HepG2 (cell line): ENCODE measurements around the gene SLC19A1.

Experiments
- HDAC1 ChIP-seq: sonication (generic); formaldehyde crosslinking; IDR thresholded peaks from 2 replicates; pipeline ENCODE4 v1.5.1; 2020; ENCODE audit warnings: mild to moderate bottlenecking, missing genetic modification reagents
- ZNF138 ChIP-seq: sonication (generic); formaldehyde crosslinking; IDR thresholded peaks from 2 replicates; pipeline ENCODE4 v1.5.0; 2020; ENCODE audit warnings: mild to moderate bottlenecking, low read depth, missing genetic modification reagents
- ZNF460 ChIP-seq: sonication (generic); formaldehyde crosslinking; IDR thresholded peaks from 2 replicates; pipeline ENCODE4 v1.5.1; 2020; ENCODE audit warnings: missing genetic modification reagents, mild to moderate bottlenecking, borderline replicate concordance
- ZNF749 ChIP-seq: sonication (generic); formaldehyde crosslinking; IDR thresholded peaks from 2 replicates; pipeline ENCODE4 v1.8.0; 2022; ENCODE audit warnings: mild to moderate bottlenecking, missing genetic modification reagents, moderate library complexity, borderline replicate concordance

GRCh38 chr21:45522986-45523385 is 19.3 kb downstream of the SLC19A1 start:
- no peak for TF ChIP-seq ZNF749
- no peak for TF ChIP-seq ZNF138 (CRISPR knock-in tag)
- TF ChIP-seq ZNF460 (CRISPR knock-in tag) = no peak
- TF ChIP-seq HDAC1 (CRISPR knock-in tag) = no peak
